Panc1 (cell line): Measurements from ENCODE around the gene USP33. TPM values are rescaled to one million over a fixed set of nuclear protein-coding genes. Genes with fewer than 3 reads are reported as not detected.

Experiments
- ATAC-seq: fragments of 200-7000 bp; cut with Tn5 transposase; 2 replicates; pipeline ENCODE4 v1.9.1; 2020; ENCODE audit warnings: mild to moderate bottlenecking, moderate library complexity
- BruUV-seq: library from RNA; stranded (reverse); fragments of 400-500 nt; replicated peaks from 2 replicates; lab custom pipeline; 2021; lab: Mats Ljungman, UMichigan
- CTCF ChIA-PET: fragments of 300-600 bp; sonication (Branson Sonifier 250); formaldehyde crosslinking; loops from one replicate; lab custom pipeline; 2022; ENCODE audit warnings: antibody characterized with exemption; lab: Charles Lee
- POLR2A ChIA-PET: fragments of 300-600 bp; sonication (Branson Sonifier 250); formaldehyde crosslinking; loops from one replicate; lab custom pipeline; 2022; ENCODE audit warnings: antibody characterized with exemption; lab: Charles Lee
- DNase-seq: peaks from one replicate; pipeline ENCODE4 v3.0.0-alpha.2; 2010; ENCODE audit warnings: low read depth, low spot score
- H3K27ac ChIP-seq: 2 replicates; pipeline ENCODE4 v1.5.1; 2011; ENCODE audit warnings: mild to moderate bottlenecking, low read length, inconsistent platforms
- H3K27me3 ChIP-seq: fragments of 200-500 bp; sonication (Bioruptor generic); 2 replicates; pipeline ENCODE4 v1.6.0; 2014; ENCODE audit warnings: low read length, inconsistent platforms; ENCODE audit not compliant: control insufficient read depth, insufficient read depth
- H3K36me3 ChIP-seq: fragments of 200-500 bp; sonication (Bioruptor generic); 2 replicates; pipeline ENCODE4 v1.5.1; 2014; ENCODE audit warnings: inconsistent platforms, mild to moderate bottlenecking, low read length, moderate library complexity; ENCODE audit not compliant: control insufficient read depth, insufficient read depth
- H3K4me1 ChIP-seq: 2 replicates; pipeline ENCODE4 v1.5.1; 2011; ENCODE audit warnings: inconsistent platforms, mild to moderate bottlenecking, low read length, moderate library complexity; ENCODE audit not compliant: control insufficient read depth, insufficient read depth
- H3K4me3 ChIP-seq, 2 experiments: 2 replicates each; pipeline ENCODE4 v1.5.1; 2011 to 2012; ENCODE audit warnings: low read depth in 2 of 2, low read length in 2 of 2, mild to moderate bottlenecking in 2 of 2, inconsistent platforms in 1 of 2, moderate library complexity in 1 of 2
- H3K9me3 ChIP-seq: fragments of 200-500 bp; sonication (Bioruptor generic); 2 replicates; pipeline ENCODE4 v1.5.1; 2014; ENCODE audit warnings: low read depth, mild to moderate bottlenecking, inconsistent platforms, low read length, moderate library complexity; ENCODE audit not compliant: control insufficient read depth, insufficient read depth
- CTCF ChIP-seq: fragments of 450-650 bp; IDR thresholded peaks from 2 replicates; pipeline ENCODE4 v1.5.1; 2017; ENCODE audit warnings: mild to moderate bottlenecking
- POLR2AphosphoS5 ChIP-seq: IDR thresholded peaks from 2 replicates; pipeline ENCODE4 v1.6.1; 2012; ENCODE audit warnings: mild to moderate bottlenecking, low read depth, low read length, moderate library complexity
- REST ChIP-seq, 2 experiments: IDR thresholded peaks; 2 replicates each; pipeline ENCODE4 v1.6.1; 2011 to 2012; ENCODE audit warnings: low read depth in 2 of 2, control low read depth in 1 of 2, low read length in 1 of 2, mild to moderate bottlenecking in 1 of 2, moderate library complexity in 1 of 2; ENCODE audit not compliant: insufficient read depth in 1 of 2
- SIN3A ChIP-seq: IDR thresholded peaks from 2 replicates; pipeline ENCODE4 v1.6.1; 2012; ENCODE audit warnings: low read depth, mild to moderate bottlenecking, low read length, moderate library complexity, borderline replicate concordance; ENCODE audit not compliant: insufficient read depth
- TCF7L2 ChIP-seq: IDR thresholded peaks from 2 replicates; pipeline ENCODE4 v1.6.1; 2011; ENCODE audit warnings: mild to moderate bottlenecking, low read depth, low read length, inconsistent platforms
- in situ Hi-C: cut with HindIII; loops from 2 replicates; pipeline ENCODE4 v1.10.0; 2016; ENCODE audit warnings: low sequenced_read_pairs, low pct_unique_long_range_greater_than_20kb
- intact Hi-C: fragments of 100-400 bp; cut with micrococcal nuclease; formaldehyde crosslinking; loops from one replicate; pipeline ENCODE4 v1.10.0; 2022; ENCODE audit not compliant: unreplicated experiment
- total RNA-seq: library from RNA; stranded (reverse); gene quantifications from one replicate; pipeline ENCODE4 v1.2.1, GENCODE V29; 2021; ENCODE audit not compliant: unreplicated experiment

USP33 gene
- total RNA-seq, 1 experiment from 2014 or later = 52.2 TPM

GRCh38 chr1:77779529-77780281 lies 20.1 kb upstream of the USP33 start, which contains the start of gene MIGA1:
Gene MIGA1, plus strand, starts transcription at chr1:77779649. Its CDS starts 3,604 bp downstream, at chr1:77783253.
- ChIA-PET POLR2A (interaction anchor here (0.6 kb wide), 2 partner anchors 84 to 523 kb away, joined by 3 to 6 read pairs; no protein-coding TSS in a partner anchor), CTCF (interaction anchor here (0.6 kb wide), 3 partner anchors 35 to 1272 kb away, joined by 3 to 14 read pairs (median 5); no protein-coding TSS in a partner anchor)
- no TSS peak for BruUV-seq
- Histone ChIP-seq H3K9me3 (no peaks in the 10 kb centered on the region), H3K27me3 (no peaks in the 10 kb centered on the region), H3K36me3 (peaks cover 8% of the 10 kb centered on the region), H3K4me3 (peak within 1 kb of the TSS; percentile 70 to 87), H3K27ac (peak within 1 kb of the TSS; percentile 88), H3K4me1 (peaks cover 5% of the 10 kb centered on the region)
- intact Hi-C loops = no loop called here
- no peak for TF ChIP-seq REST (IDR thresholded peaks at IDR 0.05; ENCODE audit: insufficient read depth in 1 of 2, low read depth in 2 of 2, low read length in 1 of 2)
- no peak for TF ChIP-seq CTCF
- TF ChIP-seq SIN3A = peak; percentile 91
- peak; percentile 78; the same call in 1 of the 2 replicates for TF ChIP-seq POLR2AphosphoS5
- no peak for TF ChIP-seq TCF7L2
- DNase-seq (no peak), ATAC-seq (peak; percentile 100)
- in situ Hi-C loops = no loop called here

GRCh38 chr1:77776007-77776700 lies 16.5 kb upstream of the USP33 start:
- no TSS peak for BruUV-seq
- H3K36me3 ChIP-seq = peaks cover 2% of the 10 kb centered on the region; the same call in 1 of the 2 replicates
- DNase-seq = no peak
- ChIA-PET CTCF (no interaction called here), POLR2A (no interaction called here)
- TF ChIP-seq POLR2AphosphoS5 (no peak), TCF7L2 (no peak), SIN3A (no peak), CTCF (no peak), REST (IDR thresholded peaks at IDR 0.05; ENCODE audit: insufficient read depth in 1 of 2, low read depth in 2 of 2, low read length in 1 of 2) (no peak)
- no peaks in the 10 kb centered on the region for H3K27me3 ChIP-seq
- in situ Hi-C loops (no loop called here), intact Hi-C loops (no loop called here)
- no peak overlapping the region for H3K27ac ChIP-seq
- no peaks in the 10 kb centered on the region for H3K9me3 ChIP-seq
- no peak for ATAC-seq
- peaks cover 5% of the 10 kb centered on the region for H3K4me1 ChIP-seq
- H3K4me3 ChIP-seq = no peak overlapping the region
